ENCODE measurements around the gene TBP.
"Not testable (repeated sequence)": the region's sequence is repeated elsewhere in the genome, so short reads cannot be mapped to it uniquely, and the experiment has no call there.

TBP gene

GRCh38 chr6:170605574-170606259, 51.5 kb downstream of the TBP start:
- DNase-seq (ENCODE audit: low spot score), result no peak

GRCh38 chr6:170609225-170609624, 55.1 kb downstream of the TBP start:
- not testable (repeated sequence) for DNase-seq (ENCODE audit: low spot score)

- not testable (repeated sequence) for DNase-seq (ENCODE audit: low spot score)
Measured at GRCh38 chr6:170612256-170612804, 58.2 kb downstream of the TBP start.

GRCh38 chr6:170616020-170616554, 61.9 kb downstream of the TBP start:
- not testable (repeated sequence) for DNase-seq (ENCODE audit: low spot score)
